Motor neuron (in vitro differentiated cells): ENCODE results near the gene GPRC5C. TPM values are rescaled to one million over a fixed set of nuclear protein-coding genes. Genes with fewer than 3 reads are reported as not detected.
"Not testable (repeated sequence)": the region's sequence is repeated elsewhere in the genome, so short reads cannot be mapped to it uniquely, and the experiment has no call there.

Source experiments
- ATAC-seq, 8 experiments: fragments of 200-7000 bp; cut with Tn5 transposase; replicated peaks in 6 of 8; 2 replicates each; pipeline ENCODE4 v1.8.0; 2021; ENCODE audit warnings: mild to moderate bottlenecking in 8 of 8, moderate library complexity in 8 of 8
- H3K27ac ChIP-seq, 2 donors: fragments of 250-450 bp; sonication (Bioruptor Pico); 2 replicates each; pipeline ENCODE4 v1.9.0; 2021; ENCODE audit warnings: antibody characterized with exemption in 2 of 2, mild to moderate bottlenecking in 2 of 2, moderate library complexity in 1 of 2
- H3K4me1 ChIP-seq, 2 donors: fragments of 250-450 bp; sonication (Bioruptor Pico); replicated peaks in 1 of 2; 2 replicates each; pipeline ENCODE4 v1.6.1; 2021; ENCODE audit warnings: antibody characterized with exemption in 2 of 2, mild to moderate bottlenecking in 2 of 2, moderate library complexity in 1 of 2
- H3K4me3 ChIP-seq, 5 donors: fragments of 250-450 bp; sonication (Bioruptor Pico); 2 replicates each; pipeline ENCODE4 v1.9.0; 2021; ENCODE audit warnings: antibody characterized with exemption in 5 of 5, mild to moderate bottlenecking in 5 of 5, moderate library complexity in 4 of 5
- WGBS, 10 experiments: fragments of 450-650 bp; shearing (Covaris generic); methylation state at CpG; one replicate each; pipeline ENCODE4 v1.0.0; 2022; 5-methylcytosine and 5-hydroxymethylcytosine counted together
- in situ Hi-C, 9 experiments: fragments of 400-800 bp; cut with MboI; loops; one replicate each; pipeline ENCODE4 v1.15.0; 2021; ENCODE audit warnings: low sequenced_read_pairs in 9 of 9, low pct_unique_long_range_greater_than_20kb in 2 of 9; ENCODE audit not compliant: unreplicated experiment in 9 of 9
- total RNA-seq, 8 experiments: library from RNA; unstranded; fragments of 300-600 nt; gene quantifications; 2 replicates each; pipeline versions ENCODE4 v1.2.3 to v1.2.4, GENCODE V29; 2022

Gene GPRC5C
- total RNA-seq, 8 experiments from 2014 or later: 1.2 to 39.7 (median 19.8) TPM

DNA sequence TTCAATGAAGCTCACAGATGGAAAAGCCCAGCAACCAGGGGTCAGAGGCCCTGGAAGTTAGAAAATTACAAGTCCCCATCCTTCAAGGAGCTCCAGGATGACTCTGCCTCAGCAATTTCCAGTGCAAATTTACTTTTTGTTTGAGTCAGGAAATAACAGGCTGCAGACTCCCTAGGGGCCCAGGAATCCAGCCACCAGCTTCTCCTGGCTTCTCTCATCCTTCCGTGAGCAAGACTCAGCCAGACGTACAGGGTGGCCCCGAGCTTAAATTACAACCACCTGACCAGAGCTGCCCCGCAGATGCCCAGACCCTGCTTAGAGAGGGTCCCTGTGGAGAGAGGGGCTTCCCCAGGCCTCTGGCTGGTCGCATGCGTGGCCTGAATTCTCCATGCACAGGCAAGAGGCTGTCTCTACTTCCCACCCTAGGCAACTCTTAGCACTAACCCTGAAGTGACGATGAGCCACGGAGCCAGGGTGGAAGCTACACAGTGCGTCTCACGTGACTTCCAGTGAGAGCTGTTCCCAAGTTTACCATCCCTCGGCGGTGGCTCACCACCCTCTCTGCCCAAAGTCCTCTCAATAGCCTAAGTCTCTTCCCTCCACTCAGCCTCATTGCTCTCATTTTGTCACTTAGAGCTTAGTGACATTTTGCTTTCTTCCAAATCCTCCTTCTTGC, 37.5 kb upstream of the GPRC5C start:
- in situ Hi-C loops: no loop called here
- peaks cover 0 to 5% of the 10 kb centered on the region in 2 donors for H3K4me1 ChIP-seq
- 9 to 93% (median 76%) methylated on average over 2 to 8 of the region's 12 CpGs; no CpG with 5 or more reads in 4 of the 10 experiments for WGBS, 10 experiments
- no peak for ATAC-seq
- no peak overlapping the region for H3K4me3 ChIP-seq
- no peak overlapping the region for H3K27ac ChIP-seq

DNA sequence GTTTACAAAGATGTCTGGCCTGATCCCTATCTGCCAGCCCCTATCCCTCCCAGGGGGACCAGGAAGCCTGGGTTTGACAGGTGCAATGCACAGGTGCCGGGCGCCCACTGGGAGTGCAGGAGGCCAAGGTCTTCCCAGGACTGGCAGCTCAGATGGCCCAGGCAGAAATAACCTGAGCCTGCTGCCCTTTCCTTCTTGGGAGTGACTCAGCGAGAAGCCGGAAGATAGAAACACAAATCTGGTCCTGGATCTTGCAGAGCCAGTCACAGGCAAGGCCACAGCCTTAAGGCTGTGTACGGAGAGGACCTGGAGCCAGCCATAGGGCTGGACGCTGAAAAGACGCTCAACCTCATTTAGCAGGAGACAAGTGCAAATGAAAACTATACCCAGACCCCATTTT, 36.9 kb upstream of the GPRC5C start:
- Histone ChIP-seq H3K4me1 (peaks cover 0 to 5% of the 10 kb centered on the region in 2 donors), H3K4me3 (no peak overlapping the region), H3K27ac (no peak overlapping the region)
- WGBS, 10 experiments: 77 to 100% (median 93%) methylated on average over 2 to 3 of the region's 7 CpGs; no CpG with 5 or more reads in 6 of the 10 experiments
- ATAC-seq: peak in 2 of 8 experiments; percentile 18 to 37
- in situ Hi-C loops: no loop called here

DNA sequence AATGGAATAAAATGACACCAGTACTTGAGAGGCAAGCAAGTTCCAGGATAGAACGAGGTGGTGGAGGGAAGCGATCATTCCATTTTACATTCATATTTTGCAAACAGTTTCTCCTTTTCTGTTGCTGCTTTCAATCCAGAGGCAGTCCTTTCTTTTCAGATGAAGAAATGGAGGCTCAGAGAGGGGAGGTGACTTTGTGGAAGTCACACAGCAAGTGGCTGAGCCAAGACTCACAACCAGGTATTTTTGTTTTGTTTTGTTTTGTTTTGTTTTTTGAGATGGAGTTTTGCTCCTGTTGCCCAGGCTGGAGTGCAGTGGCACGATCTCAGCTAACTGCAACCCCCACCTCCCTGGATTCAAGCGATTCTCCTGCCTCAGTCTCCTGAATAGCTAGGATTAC, 35.3 kb upstream of the GPRC5C start:
- no peak for ATAC-seq
- Histone ChIP-seq H3K4me3 (no peak overlapping the region), H3K4me1 (peaks cover 0 to 5% of the 10 kb centered on the region in 2 donors), H3K27ac (no peak overlapping the region)
- in situ Hi-C loops: no loop called here
- WGBS, 10 experiments: 40 to 96% (median 87%) methylated on average over 1 to 4 of the region's 4 CpGs; no CpG with 5 or more reads in 3 of the 10 experiments

DNA sequence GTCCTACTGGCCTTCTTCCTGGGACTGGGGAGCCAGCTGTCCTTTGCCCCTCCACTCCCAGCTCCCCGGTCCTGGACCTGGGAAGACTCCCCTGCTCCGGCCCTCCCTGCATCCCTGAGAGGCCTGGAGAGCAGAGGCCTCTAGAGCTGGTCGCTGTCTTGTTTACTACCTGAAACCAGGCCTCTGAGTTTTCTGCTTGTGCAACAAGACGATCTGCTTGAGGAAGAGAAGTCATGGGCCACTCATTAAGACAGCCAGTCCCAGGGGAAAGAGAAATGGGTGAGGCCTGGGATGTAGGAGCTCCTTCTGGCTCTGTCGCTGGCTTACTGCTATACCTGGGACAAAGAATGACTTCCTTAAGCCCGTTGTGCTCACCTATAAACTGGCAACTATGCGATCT, 29.8 kb upstream of the GPRC5C start:
- Histone ChIP-seq H3K4me1 (no peaks in the 10 kb centered on the region), H3K4me3 (no peak overlapping the region), H3K27ac (no peak overlapping the region)
- 55 to 100% (median 84%) methylated on average over 1 to 7 of the region's 7 CpGs; no CpG with 5 or more reads in 2 of the 10 experiments for WGBS, 10 experiments
- in situ Hi-C loops: no loop called here
- ATAC-seq: no peak

- no peak for ATAC-seq
- 27 to 100% (median 94%) methylated on average over 1 to 6 of the region's 12 CpGs; no CpG with 5 or more reads in 4 of the 10 experiments for WGBS, 10 experiments
- Histone ChIP-seq H3K27ac (no peak overlapping the region), H3K4me3 (no peak overlapping the region), H3K4me1 (peaks cover 0 to 2% of the 10 kb centered on the region in 2 donors)
- in situ Hi-C loops: no loop called here
Observed at GRCh38 chr17:74403512-74404137, 28.3 kb upstream of the GPRC5C start.

DNA sequence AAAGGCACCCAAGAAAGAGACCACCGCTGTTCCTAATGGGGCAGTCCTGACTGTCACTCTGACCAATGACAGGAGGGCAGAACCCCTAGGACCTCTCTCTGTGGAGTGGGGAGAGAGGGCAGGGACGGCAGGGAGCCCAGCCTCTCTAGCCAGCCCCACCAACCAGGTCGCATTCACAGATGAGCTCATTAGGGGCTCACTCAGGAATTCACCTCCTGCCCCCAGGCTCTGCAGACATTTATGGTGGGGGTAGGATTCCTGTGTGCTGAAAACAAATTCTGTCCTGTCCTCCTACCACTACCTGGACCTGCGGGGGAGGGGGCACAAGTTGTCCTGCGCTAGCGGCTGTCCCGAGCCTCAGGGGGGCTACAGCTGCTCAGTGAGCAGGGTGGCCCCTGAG, 27.7 kb upstream of the GPRC5C start:
- 40 to 73% (median 60%) methylated on average over 1 to 2 of the region's 7 CpGs; no CpG with 5 or more reads in 7 of the 10 experiments for WGBS, 10 experiments
- H3K4me3 ChIP-seq: no peak overlapping the region
- in situ Hi-C loops: no loop called here
- no peak overlapping the region for H3K27ac ChIP-seq
- no peak for ATAC-seq
- peaks cover 0 to 5% of the 10 kb centered on the region in 2 donors for H3K4me1 ChIP-seq

GRCh38 chr17:74404789-74405188, 27.1 kb upstream of the GPRC5C start:
- in situ Hi-C loops: no loop called here
- no peak overlapping the region for H3K27ac ChIP-seq
- peaks cover 0 to 5% of the 10 kb centered on the region in 2 donors for H3K4me1 ChIP-seq
- ATAC-seq: no peak
- 0 to 94% (median 66%) methylated on average over 1 to 6 of the region's 6 CpGs; no CpG with 5 or more reads in 2 of the 10 experiments for WGBS, 10 experiments
- H3K4me3 ChIP-seq: no peak overlapping the region

DNA sequence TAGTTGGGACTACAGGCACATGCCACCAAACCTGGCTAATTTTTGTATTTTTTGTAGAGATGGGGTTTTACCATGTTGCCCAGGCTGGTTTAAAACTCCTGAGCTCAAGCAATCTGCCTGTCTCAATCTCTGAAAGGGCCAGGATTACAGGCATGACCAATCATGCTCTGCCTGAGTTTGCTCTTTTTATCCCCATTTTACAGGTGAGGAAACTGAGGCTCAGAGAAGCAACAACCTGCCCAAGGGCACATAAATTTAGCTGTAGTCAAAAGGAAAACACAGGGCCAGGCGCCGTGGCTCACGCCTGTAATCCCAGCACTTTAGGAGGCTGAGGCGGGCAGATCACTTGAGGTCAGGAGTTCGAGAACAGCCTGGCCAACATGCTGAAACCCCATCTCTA, 26.6 kb upstream of the GPRC5C start:
- H3K27ac ChIP-seq, H3K4me1 ChIP-seq, H3K4me3 ChIP-seq, ATAC-seq, in situ Hi-C loops: not testable (repeated sequence)
- WGBS, 10 experiments: 50 to 96% (median 86%) methylated on average over 1 to 5 of the region's 5 CpGs; no CpG with 5 or more reads in 5 of the 10 experiments

- Histone ChIP-seq H3K4me1 (peaks cover 0 to 5% of the 10 kb centered on the region in 2 donors), H3K4me3 (no peak overlapping the region), H3K27ac (no peak overlapping the region)
- in situ Hi-C loops: no loop called here
- 67 to 100% (median 87%) methylated on average over 1 to 3 of the region's 5 CpGs; no CpG with 5 or more reads in 7 of the 10 experiments for WGBS, 10 experiments
- ATAC-seq: no peak
Observed at GRCh38 chr17:74407384-74407783, 24.5 kb upstream of the GPRC5C start.

DNA sequence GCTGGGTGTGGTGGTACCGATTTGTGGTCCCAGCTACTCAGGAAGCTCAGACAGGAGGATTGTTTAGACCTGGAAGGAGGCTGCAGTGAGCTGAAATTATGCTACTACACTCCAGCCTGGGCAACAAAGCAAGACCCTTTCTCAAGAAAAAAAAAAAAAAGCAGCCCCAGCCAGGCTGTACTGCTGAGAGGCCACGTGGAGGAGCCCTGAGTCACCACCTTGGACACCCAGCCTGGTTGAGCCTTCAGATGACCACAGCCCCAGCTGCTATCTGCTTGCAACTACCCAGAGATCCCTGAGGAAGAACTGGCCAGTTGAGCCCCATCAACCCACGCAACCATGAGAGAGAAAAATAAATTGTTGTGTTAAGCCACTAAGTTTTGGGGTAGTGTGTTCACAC, 23.6 kb upstream of the GPRC5C start:
- H3K27ac ChIP-seq: no peak overlapping the region
- ATAC-seq: peak in 5 of 8 experiments; percentile 61 to 96 (median 87)
- 0 to 70% (median 46%) methylated on average over 1 to 2 of the region's 3 CpGs; no CpG with 5 or more reads in 4 of the 10 experiments for WGBS, 10 experiments
- no peak overlapping the region for H3K4me3 ChIP-seq
- in situ Hi-C loops: no loop called here
- peaks cover 0 to 5% of the 10 kb centered on the region in 2 donors for H3K4me1 ChIP-seq

DNA sequence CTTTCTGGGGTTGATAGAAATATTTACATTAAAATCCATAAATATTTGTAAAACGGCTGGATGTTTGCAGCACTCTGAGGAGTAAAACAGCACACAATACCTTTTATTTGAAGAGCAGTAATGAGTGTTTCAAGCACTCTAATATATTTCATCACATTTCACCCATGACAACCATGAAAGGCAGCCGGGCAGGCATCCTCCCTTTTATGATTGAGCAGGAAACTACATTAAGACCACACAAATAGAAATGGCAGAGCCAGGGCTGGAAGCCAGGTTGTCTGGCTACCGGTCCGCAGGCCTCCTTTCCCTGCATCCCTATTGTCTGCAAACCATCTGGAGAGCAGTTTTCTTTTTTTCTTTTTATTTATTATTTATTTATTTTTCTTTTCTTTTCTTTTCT, 23.1 kb upstream of the GPRC5C start:
- WGBS, 10 experiments: 1 to 71% (median 50%) methylated on average over 1 to 4 of the region's 4 CpGs; no CpG with 5 or more reads in 1 of the 10 experiments
- in situ Hi-C loops: no loop called here
- peak in 3 of 8 experiments; percentile 23 to 88 (median 73) for ATAC-seq

GRCh38 chr17:74410001-74410443, 21.9 kb upstream of the GPRC5C start:
- in situ Hi-C loops: no loop called here
- Histone ChIP-seq H3K27ac (no peak overlapping the region), H3K4me3 (no peak overlapping the region), H3K4me1 (peaks cover 0 to 5% of the 10 kb centered on the region in 2 donors)
- no peak for ATAC-seq
- WGBS, 10 experiments: 40 to 100% (median 58%) methylated on average over 1 to 3 of the region's 4 CpGs; no CpG with 5 or more reads in 4 of the 10 experiments

More for the DNA sequence above, 23.1 kb upstream of the GPRC5C start:
- peaks cover 0 to 5% of the 10 kb centered on the region in 2 donors for H3K4me1 ChIP-seq
- no peak overlapping the region for H3K27ac ChIP-seq
- H3K4me3 ChIP-seq: no peak overlapping the region

DNA sequence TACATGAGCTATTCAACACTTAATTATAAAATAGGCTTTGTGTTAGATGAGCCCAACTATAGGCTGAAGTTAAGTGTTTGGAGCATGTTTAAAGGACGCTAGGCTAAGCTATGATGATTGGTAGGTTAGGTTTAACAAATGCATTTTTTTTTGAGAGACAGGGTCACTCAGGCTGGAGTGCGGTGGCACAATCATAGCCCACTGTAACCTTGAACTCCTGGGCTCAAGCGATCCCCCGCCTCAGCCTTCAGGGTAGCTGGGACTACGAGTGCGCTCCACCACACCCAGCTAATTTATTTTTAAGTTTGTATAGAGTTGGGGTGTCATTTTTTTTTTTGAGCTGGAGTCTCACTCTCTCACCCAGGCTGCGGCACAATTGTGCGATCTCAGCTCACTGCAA, 19.3 kb upstream of the GPRC5C start:
- 43 to 100% (median 87%) methylated on average over 1 to 8 of the region's 8 CpGs; no CpG with 5 or more reads in 1 of the 10 experiments for WGBS, 10 experiments

More for the DNA sequence above, 19.3 kb upstream of the GPRC5C start:
- Histone ChIP-seq H3K27ac (no peak overlapping the region), H3K4me1 (peaks cover 0 to 5% of the 10 kb centered on the region in 2 donors), H3K4me3 (no peak overlapping the region)
- in situ Hi-C loops: no loop called here
- no peak for ATAC-seq
